HEK293T (cell line): Measurements from ENCODE around the gene STXBP6.

Experiments used
- ARNT ChIP-seq: fragments of 450-650 bp; IDR thresholded peaks from 2 replicates; pipeline ENCODE4 v1.6.1; 2017; ENCODE audit warnings: mild to moderate bottlenecking
- BHLHE40 ChIP-seq: fragments of 450-650 bp; IDR thresholded peaks from 2 replicates; pipeline ENCODE4 v1.6.1; 2016; ENCODE audit warnings: mild to moderate bottlenecking, moderate library complexity, borderline replicate concordance
- CTBP1 ChIP-seq: fragments of 450-650 bp; IDR thresholded peaks from 2 replicates; pipeline ENCODE4 v1.6.1; 2016; ENCODE audit warnings: borderline replicate concordance
- HDGF ChIP-seq: fragments of 450-650 bp; IDR thresholded peaks from 2 replicates; pipeline ENCODE4 v1.6.1; 2017; ENCODE audit warnings: antibody characterized with exemption, borderline replicate concordance
- SP1 ChIP-seq: fragments of 450-650 bp; IDR thresholded peaks from 2 replicates; pipeline ENCODE4 v1.6.1; 2017
- SUZ12 ChIP-seq: fragments of 450-650 bp; IDR thresholded peaks from 2 replicates; pipeline ENCODE4 v1.6.1; 2016; ENCODE audit warnings: mild to moderate bottlenecking
- ZNF384 ChIP-seq: fragments of 450-650 bp; IDR thresholded peaks from 2 replicates; pipeline ENCODE4 v1.6.1; 2016

GRCh38 chr14:24840204-24840893 is 209.6 kb downstream of the STXBP6 start:
- TF ChIP-seq HDGF (no peak), CTBP1 (no peak), SUZ12 (no peak), BHLHE40 (no peak), ARNT (no peak), ZNF384 (no peak), SP1 (no peak)
